NB4 (cell line): ENCODE data around the gene LPP.
"Not testable (repeated sequence)": the region's sequence is repeated elsewhere in the genome, so short reads cannot be mapped to it uniquely, and the experiment has no call there.

Source experiments
- DNase-seq: peaks from one replicate; pipeline ENCODE4 v3.0.0; 2010; ENCODE audit warnings: low read depth
- H3K4me3 ChIP-seq: one replicate; pipeline ENCODE4 v1.5.1; 2011; ENCODE audit warnings: mild to moderate bottlenecking, low read depth, low read length, moderate library complexity
- MYC ChIP-seq: IDR thresholded peaks from 2 replicates; pipeline ENCODE4 v1.6.1; 2011; ENCODE audit warnings: low read depth, low read length
- POLR2A ChIP-seq: IDR thresholded peaks from 2 replicates; pipeline ENCODE4 v1.6.1; 2011; ENCODE audit warnings: mild to moderate bottlenecking; ENCODE audit not compliant: insufficient read length; ENCODE audit errors: extremely low read depth
- TF ChIP-seq, protein P1 (sequence below): IDR thresholded peaks from one replicate; pipeline ENCODE4 v1.5.1; 2012; ENCODE audit warnings: low read depth, low read length
- TF ChIP-seq, protein P2 (sequence below): IDR thresholded peaks from 2 replicates; pipeline ENCODE4 v1.6.1; 2011; ENCODE audit warnings: low read depth, low read length

Gene LPP

DNA sequence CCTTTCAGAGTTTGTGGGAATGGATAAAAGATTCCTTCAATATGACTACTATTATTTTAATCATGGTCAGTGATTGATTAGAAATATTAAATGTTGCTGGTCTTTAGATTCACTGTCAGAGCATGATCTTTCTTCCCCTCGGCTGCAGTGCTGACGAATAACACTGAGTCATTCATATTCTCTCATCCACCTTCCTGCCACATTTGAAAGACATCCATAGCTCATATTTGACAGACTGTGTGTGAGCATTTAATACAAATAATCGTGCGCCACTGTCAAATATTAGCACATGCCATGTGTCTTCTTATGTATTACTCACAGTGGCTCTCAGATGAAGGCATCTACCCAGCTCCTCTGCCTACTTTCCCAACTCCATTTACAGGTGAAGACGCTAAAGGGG, 541.3 kb downstream of the LPP start:
- TF ChIP-seq POLR2A (no peak), MYC (no peak)
- TF ChIP-seq, protein P1, sequence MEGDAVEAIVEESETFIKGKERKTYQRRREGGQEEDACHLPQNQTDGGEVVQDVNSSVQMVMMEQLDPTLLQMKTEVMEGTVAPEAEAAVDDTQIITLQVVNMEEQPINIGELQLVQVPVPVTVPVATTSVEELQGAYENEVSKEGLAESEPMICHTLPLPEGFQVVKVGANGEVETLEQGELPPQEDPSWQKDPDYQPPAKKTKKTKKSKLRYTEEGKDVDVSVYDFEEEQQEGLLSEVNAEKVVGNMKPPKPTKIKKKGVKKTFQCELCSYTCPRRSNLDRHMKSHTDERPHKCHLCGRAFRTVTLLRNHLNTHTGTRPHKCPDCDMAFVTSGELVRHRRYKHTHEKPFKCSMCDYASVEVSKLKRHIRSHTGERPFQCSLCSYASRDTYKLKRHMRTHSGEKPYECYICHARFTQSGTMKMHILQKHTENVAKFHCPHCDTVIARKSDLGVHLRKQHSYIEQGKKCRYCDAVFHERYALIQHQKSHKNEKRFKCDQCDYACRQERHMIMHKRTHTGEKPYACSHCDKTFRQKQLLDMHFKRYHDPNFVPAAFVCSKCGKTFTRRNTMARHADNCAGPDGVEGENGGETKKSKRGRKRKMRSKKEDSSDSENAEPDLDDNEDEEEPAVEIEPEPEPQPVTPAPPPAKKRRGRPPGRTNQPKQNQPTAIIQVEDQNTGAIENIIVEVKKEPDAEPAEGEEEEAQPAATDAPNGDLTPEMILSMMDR, result no peak
- TF ChIP-seq, protein P2, sequence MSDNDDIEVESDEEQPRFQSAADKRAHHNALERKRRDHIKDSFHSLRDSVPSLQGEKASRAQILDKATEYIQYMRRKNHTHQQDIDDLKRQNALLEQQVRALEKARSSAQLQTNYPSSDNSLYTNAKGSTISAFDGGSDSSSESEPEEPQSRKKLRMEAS, result no peak
- H3K4me3 ChIP-seq, result no peak overlapping the region
- no peak for DNase-seq

DNA sequence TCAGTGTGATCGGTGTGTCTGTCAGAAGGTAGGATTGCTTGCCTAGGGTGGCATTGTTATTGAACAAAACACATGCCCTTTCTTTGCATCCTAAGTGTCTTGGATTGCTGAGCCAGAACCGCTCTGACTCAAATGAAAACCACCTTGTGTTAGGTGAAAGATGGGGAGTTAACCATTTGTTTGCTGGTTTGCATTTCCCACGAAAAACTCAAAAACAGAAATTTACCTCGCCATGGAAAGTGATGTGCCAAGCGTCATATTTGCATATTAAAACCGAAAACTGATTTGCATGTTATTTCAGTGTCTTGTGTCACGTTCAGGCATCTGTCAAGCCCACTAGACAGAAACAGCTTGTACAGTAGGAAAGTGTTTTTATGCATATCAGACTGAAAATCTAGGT, 543.2 kb downstream of the LPP start:
- TF ChIP-seq, protein P1, result no peak
- TF ChIP-seq, protein P2, result no peak
- TF ChIP-seq POLR2A, result no peak
- no peak for DNase-seq
- H3K4me3 ChIP-seq, result no peak overlapping the region

DNA sequence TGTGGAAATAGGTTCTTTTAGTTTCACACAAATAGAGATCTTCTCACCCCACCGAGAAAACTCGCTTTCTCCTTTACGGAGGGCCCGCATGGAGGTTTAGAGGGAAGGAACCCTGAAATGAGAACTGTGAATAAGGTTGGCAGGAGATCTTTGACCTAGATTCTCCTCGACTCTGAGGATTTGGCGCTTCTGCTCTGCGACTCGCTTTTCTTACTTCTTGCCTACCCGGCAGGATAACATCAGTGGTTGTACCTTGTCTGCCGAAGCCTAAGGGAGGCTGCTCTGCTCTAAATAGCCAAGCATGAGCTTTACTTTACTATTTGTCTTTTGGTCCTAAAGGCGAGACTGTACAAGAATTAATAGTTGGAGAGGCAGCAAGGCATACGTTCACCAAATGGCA, 544.5 kb downstream of the LPP start:
- TF ChIP-seq MYC, result no peak
- TF ChIP-seq, protein P2, result no peak
- no peak for TF ChIP-seq POLR2A
- TF ChIP-seq, protein P1, result no peak
- H3K4me3 ChIP-seq, result no peak overlapping the region
- no peak for DNase-seq

DNA sequence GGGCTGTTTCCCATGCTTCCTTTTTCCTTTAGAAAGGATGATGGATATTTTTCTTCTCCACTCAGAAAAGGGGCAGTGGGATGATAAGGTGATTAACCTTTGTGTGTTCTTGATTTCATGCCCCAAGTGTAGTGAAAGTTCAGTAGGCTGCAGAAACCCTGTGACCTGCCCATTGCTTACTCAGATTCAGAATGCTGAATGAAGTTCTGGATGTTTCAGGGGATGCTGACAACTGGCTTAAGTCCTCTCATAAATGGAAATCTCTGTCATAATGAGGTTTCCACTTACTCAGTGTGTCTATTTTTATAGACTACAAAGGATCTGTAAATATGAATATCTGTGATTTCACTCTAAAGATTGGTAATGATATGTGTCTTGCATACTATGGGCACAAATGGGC, 546.5 kb downstream of the LPP start:
- no peak overlapping the region for H3K4me3 ChIP-seq
- TF ChIP-seq, protein P1, result no peak
- TF ChIP-seq, protein P2, result no peak
- TF ChIP-seq POLR2A (no peak), MYC (no peak)
- no peak for DNase-seq

DNA sequence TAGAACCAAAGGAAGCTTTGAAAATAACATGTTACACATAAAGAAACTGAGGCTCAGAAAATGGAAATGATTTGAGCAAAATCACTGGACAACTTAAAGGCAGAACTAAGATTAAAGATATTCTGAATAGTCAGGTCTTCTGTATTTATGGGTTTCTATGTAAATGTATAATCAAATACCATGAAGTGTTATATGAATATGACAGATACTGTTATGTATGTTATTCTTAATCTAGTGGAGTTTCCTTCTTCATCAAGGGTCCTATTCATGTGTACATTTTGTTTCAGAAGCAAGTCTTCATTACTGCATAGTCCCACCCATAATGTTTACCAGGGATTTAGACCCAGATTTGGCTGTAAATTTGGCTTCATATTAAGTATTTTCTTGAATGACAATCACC, 547.0 kb downstream of the LPP start:
- TF ChIP-seq, protein P2, result no peak
- TF ChIP-seq MYC (no peak), POLR2A (no peak)
- TF ChIP-seq, protein P1, result no peak
- no peak overlapping the region for H3K4me3 ChIP-seq
- DNase-seq, result no peak

DNA sequence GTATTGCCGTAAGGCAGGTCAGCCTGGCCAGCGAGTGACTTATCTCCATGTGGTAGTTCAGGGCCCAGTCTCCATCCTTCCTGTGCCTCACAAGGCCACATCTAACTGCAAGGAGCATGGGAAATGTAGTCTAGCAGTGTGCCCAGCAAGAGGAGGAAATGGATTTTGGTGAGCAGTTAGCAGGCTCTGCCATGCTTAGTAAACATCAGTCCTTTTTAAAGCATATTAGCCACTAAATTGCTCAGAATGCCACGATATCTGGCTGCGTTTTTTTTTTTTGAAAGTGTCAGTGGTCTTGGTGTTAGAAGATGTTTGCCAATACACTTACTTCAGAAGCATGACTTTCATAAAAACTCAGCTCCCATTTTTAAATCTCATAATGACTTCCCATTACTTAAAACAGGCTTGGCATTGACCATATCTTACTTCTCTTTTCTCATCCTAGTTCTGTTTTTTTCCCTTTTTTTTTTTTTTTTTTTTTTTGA, 547.6 kb downstream of the LPP start:
- H3K4me3 ChIP-seq, result no peak overlapping the region
- no peak for TF ChIP-seq MYC
- TF ChIP-seq, protein P1, result no peak
- no peak for TF ChIP-seq POLR2A
- TF ChIP-seq, protein P2, result no peak
- peak; percentile 4 for DNase-seq

DNA sequence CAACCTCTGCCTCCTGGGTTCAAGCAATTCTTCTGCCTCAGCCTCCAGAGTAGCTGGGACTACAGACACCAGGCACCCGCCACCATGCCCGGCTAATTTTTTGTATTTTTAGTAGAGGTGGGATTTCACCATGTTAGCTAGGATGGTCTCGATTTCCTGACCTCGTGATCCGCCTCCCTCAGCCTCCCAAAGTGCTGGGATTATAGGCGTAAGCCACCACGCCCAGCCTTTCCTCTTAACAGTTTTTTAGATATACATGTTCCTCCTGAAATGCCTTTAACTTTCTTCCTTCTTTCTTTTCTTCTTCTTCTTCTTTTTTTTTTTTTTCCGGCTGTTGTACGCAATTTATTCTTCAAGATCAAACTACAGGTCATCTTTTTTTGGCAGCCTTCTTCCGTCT, 548.1 kb downstream of the LPP start:
- H3K4me3 ChIP-seq, result not testable (repeated sequence)

More for the DNA sequence above, 548.1 kb downstream of the LPP start:
- DNase-seq, result not testable (repeated sequence)
